DMS53 treated with DMSO at 0.1 percent for 48 hours (cell line): Measurements from ENCODE around the gene HERPUD1.
"Not testable (repeated sequence)": the region's sequence is repeated elsewhere in the genome, so short reads cannot be mapped to it uniquely, and the experiment has no call there.

Source experiments
- DNase-seq: peaks from one replicate; lab custom pipeline; 2025; ENCODE audit not compliant: unreplicated experiment; lab: John Stamatoyannopoulos, UW

Gene HERPUD1

GRCh38 chr16:56933828-56934598, 2.1 kb downstream of the HERPUD1 start:
- DNase-seq: no peak

- DNase-seq: not testable (repeated sequence)
Measured at GRCh38 chr16:56934599-56935145, 2.7 kb downstream of the HERPUD1 start.

GRCh38 chr16:56935201-56935600, 3.3 kb downstream of the HERPUD1 start:
- no peak for DNase-seq

GRCh38 chr16:56936491-56936890, 4.5 kb downstream of the HERPUD1 start:
- DNase-seq: peak; percentile 19

- DNase-seq: no peak
Measured at GRCh38 chr16:56936950-56937349, 5.0 kb downstream of the HERPUD1 start.

- no peak for DNase-seq
Measured at GRCh38 chr16:56938664-56939513, 6.9 kb downstream of the HERPUD1 start.

- DNase-seq: no peak
Measured at GRCh38 chr16:56939801-56940200, 7.9 kb downstream of the HERPUD1 start.

GRCh38 chr16:56941092-56941491, 9.2 kb downstream of the HERPUD1 start:
- DNase-seq: no peak

GRCh38 chr16:56941856-56942331, 10.0 kb downstream of the HERPUD1 start:
- DNase-seq: no peak

GRCh38 chr16:56943761-56944375, 11.9 kb downstream of the HERPUD1 start:
- DNase-seq: no peak

GRCh38 chr16:56944954-56945839, 13.3 kb downstream of the HERPUD1 start:
- peak; percentile 34 for DNase-seq

GRCh38 chr16:56945847-56946527, 14.0 kb downstream of the HERPUD1 start:
- no peak for DNase-seq

GRCh38 chr16:56946767-56947603, 15.0 kb downstream of the HERPUD1 start:
- no peak for DNase-seq

GRCh38 chr16:56947604-56947995, 15.7 kb downstream of the HERPUD1 start:
- DNase-seq: no peak

GRCh38 chr16:56948234-56948633, 16.3 kb downstream of the HERPUD1 start:
- no peak for DNase-seq

GRCh38 chr16:56950051-56950450, 18.1 kb downstream of the HERPUD1 start:
- DNase-seq: no peak

GRCh38 chr16:56950455-56950854, 18.5 kb downstream of the HERPUD1 start:
- no peak for DNase-seq

GRCh38 chr16:56950881-56951771, 19.2 kb downstream of the HERPUD1 start:
- DNase-seq: peak; percentile 49
